ENCODE measurements around the gene RBFOX2.

DNA sequence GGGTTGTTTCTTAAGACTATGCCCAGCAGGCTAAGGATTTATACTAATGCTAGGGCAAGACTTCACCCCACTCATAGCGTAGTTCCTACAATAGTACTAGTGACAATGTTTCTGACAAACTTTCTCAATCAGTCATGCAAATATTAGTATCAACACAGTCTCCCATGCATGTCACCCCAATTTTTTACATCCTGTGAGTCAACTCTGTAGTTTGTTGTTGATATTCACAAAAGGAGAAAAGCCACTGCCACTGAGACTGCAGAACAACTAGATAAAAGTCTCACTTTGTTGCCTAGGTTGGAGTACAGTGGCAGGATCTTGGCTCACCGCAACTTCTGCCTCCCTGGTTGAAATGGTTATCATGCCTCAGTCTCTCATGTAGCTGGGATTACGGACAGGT, 155.2 kb downstream of the RBFOX2 start:
- no peak for TF ChIP-seq CTCF (IDR thresholded peaks at IDR 0.05)
- no peak for TF ChIP-seq POLR2AphosphoS5 (IDR thresholded peaks at IDR 0.05; ENCODE audit: insufficient read depth in 1 of 2, low read depth in 1 of 2)
- TF ChIP-seq POLR2A (IDR thresholded peaks at IDR 0.05): no peak
